Vagina (tissue), 2 donors: ENCODE results near the gene PCDH20. TPM values are rescaled to one million over a fixed set of nuclear protein-coding genes. Genes with fewer than 3 reads are reported as not detected.
"Not testable (repeated sequence)": the region's sequence is repeated elsewhere in the genome, so short reads cannot be mapped to it uniquely, and the experiment has no call there.

ENCODE experiments used
- DNase-seq, 2 donors: peaks; one replicate each; pipeline ENCODE4 v3.0.0-alpha.2; 2017; ENCODE audit errors: extremely low spot score in 2 of 2
- H3K27ac ChIP-seq: fragments of 200-600 bp; sonication (generic); one replicate; pipeline ENCODE4 v1.5.1; 2019
- H3K27me3 ChIP-seq: fragments of 200-600 bp; sonication (generic); one replicate; pipeline ENCODE4 v1.5.1; 2019
- H3K36me3 ChIP-seq, 2 donors: fragments of 200-600 bp; sonication (generic); one replicate each; pipeline ENCODE4 v1.5.1; 2017 to 2019
- H3K4me1 ChIP-seq: fragments of 200-600 bp; sonication (generic); one replicate; pipeline ENCODE4 v1.5.1; 2019
- H3K4me3 ChIP-seq, 2 donors: fragments of 200-600 bp; sonication (generic); 1 replicate in 1 of 2; 2 replicates in 1 of 2; pipeline ENCODE4 v1.5.1; 2016 to 2019
- H3K9me3 ChIP-seq: fragments of 200-600 bp; sonication (generic); one replicate; pipeline ENCODE4 v1.5.1; 2019
- CTCF ChIP-seq, 3 experiments: fragments of 450-650 bp in 2 of 3; fragments of 200-600 bp in 1 of 3; sonication (generic) in 1 of 3; IDR thresholded peaks; one replicate each; pipeline ENCODE4 v1.5.1; 2017 to 2019; ENCODE audit warnings: antibody characterized with exemption in 3 of 3, mild to moderate bottlenecking in 2 of 3, moderate library complexity in 2 of 3
- POLR2A ChIP-seq, 2 donors: fragments of 450-650 bp; IDR thresholded peaks; one replicate each; pipeline ENCODE4 v1.6.1; 2017; ENCODE audit warnings: antibody characterized with exemption in 2 of 2, mild to moderate bottlenecking in 2 of 2, moderate library complexity in 2 of 2
- POLR2AphosphoS5 ChIP-seq, 2 donors: sonication (generic); formaldehyde crosslinking; IDR thresholded peaks; one replicate each; pipeline ENCODE4 v1.9.0; 2017; ENCODE audit warnings: antibody characterized with exemption in 2 of 2, mild to moderate bottlenecking in 2 of 2, low read depth in 1 of 2; ENCODE audit not compliant: insufficient read depth in 1 of 2
- intact Hi-C: fragments of 100-400 bp; cut with DNase I; formaldehyde crosslinking; loops from one replicate; pipeline ENCODE4 v1.15.1; 2023
- total RNA-seq: library from RNA; depleted of rRNA; stranded (reverse); fragments of >200 nt; gene quantifications from one replicate; pipeline ENCODE4 v1.2.3, GENCODE V29; 2016

PCDH20 gene
- total RNA-seq, 1 donor from 2014 or later: 0.98 TPM

GRCh38 chr13:61396121-61396520, 19.5 kb downstream of the PCDH20 start:
- no peak overlapping the region for H3K4me3 ChIP-seq
- TF ChIP-seq POLR2A (IDR thresholded peaks at IDR 0.05) (no peak), POLR2AphosphoS5 (IDR thresholded peaks at IDR 0.05; ENCODE audit: insufficient read depth in 1 of 2, low read depth in 1 of 2) (no peak), CTCF (IDR thresholded peaks at IDR 0.05) (no peak)
- H3K4me1 ChIP-seq: no peaks in the 10 kb centered on the region
- H3K27ac ChIP-seq: no peak overlapping the region
- intact Hi-C loops: no loop called here
- no peak for DNase-seq
- no peaks in the 10 kb centered on the region for H3K9me3 ChIP-seq
- H3K27me3 ChIP-seq: no peaks in the 10 kb centered on the region
- no peaks in the 10 kb centered on the region for H3K36me3 ChIP-seq

GRCh38 chr13:61391426-61391825, 24.2 kb downstream of the PCDH20 start:
- Histone ChIP-seq H3K9me3 (no peaks in the 10 kb centered on the region), H3K27ac (no peak overlapping the region), H3K4me1 (no peaks in the 10 kb centered on the region), H3K36me3 (no peaks in the 10 kb centered on the region), H3K27me3 (no peaks in the 10 kb centered on the region), H3K4me3 (no peak overlapping the region)
- no peak for DNase-seq
- no peak for TF ChIP-seq CTCF (IDR thresholded peaks at IDR 0.05)
- no peak for TF ChIP-seq POLR2A (IDR thresholded peaks at IDR 0.05)
- no peak for TF ChIP-seq POLR2AphosphoS5 (IDR thresholded peaks at IDR 0.05; ENCODE audit: insufficient read depth in 1 of 2, low read depth in 1 of 2)
- intact Hi-C loops: no loop called here

GRCh38 chr13:61387694-61388093, 28.0 kb downstream of the PCDH20 start:
- no peak overlapping the region for H3K27ac ChIP-seq
- no peaks in the 10 kb centered on the region for H3K27me3 ChIP-seq
- TF ChIP-seq POLR2AphosphoS5 (IDR thresholded peaks at IDR 0.05; ENCODE audit: insufficient read depth in 1 of 2, low read depth in 1 of 2): no peak
- TF ChIP-seq POLR2A (IDR thresholded peaks at IDR 0.05): no peak
- no peak for TF ChIP-seq CTCF (IDR thresholded peaks at IDR 0.05)
- DNase-seq: no peak
- H3K4me3 ChIP-seq: no peak overlapping the region
- H3K9me3 ChIP-seq: no peaks in the 10 kb centered on the region
- intact Hi-C loops: no loop called here
- H3K36me3 ChIP-seq: no peaks in the 10 kb centered on the region
- H3K4me1 ChIP-seq: no peaks in the 10 kb centered on the region

- Histone ChIP-seq H3K4me1 (no peaks in the 10 kb centered on the region), H3K27ac (no peak overlapping the region), H3K4me3 (no peak overlapping the region), H3K9me3 (no peaks in the 10 kb centered on the region), H3K36me3 (no peaks in the 10 kb centered on the region), H3K27me3 (no peaks in the 10 kb centered on the region)
- TF ChIP-seq CTCF (IDR thresholded peaks at IDR 0.05): no peak
- no peak for TF ChIP-seq POLR2A (IDR thresholded peaks at IDR 0.05)
- TF ChIP-seq POLR2AphosphoS5 (IDR thresholded peaks at IDR 0.05; ENCODE audit: insufficient read depth in 1 of 2, low read depth in 1 of 2): no peak
- no peak for DNase-seq
- intact Hi-C loops: no loop called here
Measured at GRCh38 chr13:61383111-61383510, 32.5 kb downstream of the PCDH20 start.

GRCh38 chr13:61370520-61370919, 45.1 kb downstream of the PCDH20 start:
- no peak for DNase-seq
- no peak overlapping the region for H3K27ac ChIP-seq
- intact Hi-C loops: no loop called here
- no peaks in the 10 kb centered on the region for H3K4me1 ChIP-seq
- H3K36me3 ChIP-seq: no peaks in the 10 kb centered on the region
- H3K4me3 ChIP-seq: no peak overlapping the region
- H3K27me3 ChIP-seq: no peaks in the 10 kb centered on the region
- H3K9me3 ChIP-seq: no peaks in the 10 kb centered on the region
- no peak for TF ChIP-seq POLR2A (IDR thresholded peaks at IDR 0.05)
- no peak for TF ChIP-seq POLR2AphosphoS5 (IDR thresholded peaks at IDR 0.05; ENCODE audit: insufficient read depth in 1 of 2, low read depth in 1 of 2)
- no peak for TF ChIP-seq CTCF (IDR thresholded peaks at IDR 0.05)

GRCh38 chr13:61364690-61365089, 51.0 kb downstream of the PCDH20 start:
- not testable (repeated sequence) for H3K27ac ChIP-seq, H3K9me3 ChIP-seq, H3K4me3 ChIP-seq

More at GRCh38 chr13:61364690-61365089, 51.0 kb downstream of the PCDH20 start:
- H3K36me3 ChIP-seq, DNase-seq, H3K27me3 ChIP-seq, intact Hi-C loops, H3K4me1 ChIP-seq: not testable (repeated sequence)
